Measurements from ENCODE around the gene ANKS1B.

The ANKS1B gene

DNA sequence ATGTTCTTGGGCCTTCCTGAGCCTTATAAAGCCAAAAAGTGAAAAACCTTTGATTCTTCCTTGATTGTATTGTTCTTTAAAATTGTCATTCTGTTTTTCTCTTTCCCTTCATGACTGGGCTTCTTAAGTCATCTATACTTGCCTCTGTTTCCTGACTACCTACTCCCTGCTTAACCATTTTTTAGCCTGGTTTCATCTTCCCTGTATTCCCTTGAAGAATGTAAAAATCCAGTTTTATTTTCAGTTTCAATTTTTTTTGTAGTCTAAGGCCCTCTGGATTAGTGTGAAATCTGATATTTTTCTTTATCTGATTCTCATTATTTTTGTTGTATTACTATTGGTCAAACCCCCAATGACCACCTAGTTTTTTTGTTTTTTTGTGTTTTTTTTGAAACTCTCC is 1293.4 kb downstream of the ANKS1B start:
- no peak for DNase-seq

DNA sequence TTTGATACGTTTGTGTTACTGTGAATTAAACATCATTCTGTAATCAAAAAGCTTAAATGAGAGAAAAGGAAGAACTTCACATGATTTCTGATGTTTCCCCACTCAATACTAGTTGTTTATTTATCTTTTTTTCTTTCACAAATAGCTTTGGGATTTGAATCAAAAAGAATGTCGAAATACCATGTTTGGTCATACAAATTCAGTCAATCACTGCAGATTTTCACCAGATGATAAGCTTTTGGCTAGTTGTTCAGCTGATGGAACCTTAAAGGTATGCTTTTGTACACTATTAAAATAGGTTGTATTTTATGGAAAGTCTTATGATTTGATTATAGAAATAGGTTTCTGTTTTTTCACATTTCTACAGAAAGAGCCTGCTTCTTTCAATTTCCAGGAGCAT is 1298.1 kb downstream of the ANKS1B start:
- DNase-seq = no peak
